Inferior parietal cortex (tissue), 1 donor: Measurements from ENCODE around the gene CARMIL1.
A peak's percentile ranks its signal among the peaks of the same experiment; 100 is the strongest.
"Not testable (repeated sequence)": the region's sequence is repeated elsewhere in the genome, so short reads cannot be mapped to it uniquely, and the experiment has no call there.

Source experiments
- DNase-seq: peaks from one replicate; pipeline ENCODE4 v3.0.0-alpha.2; 2016; ENCODE audit errors: extremely low spot score

The CARMIL1 gene

DNA sequence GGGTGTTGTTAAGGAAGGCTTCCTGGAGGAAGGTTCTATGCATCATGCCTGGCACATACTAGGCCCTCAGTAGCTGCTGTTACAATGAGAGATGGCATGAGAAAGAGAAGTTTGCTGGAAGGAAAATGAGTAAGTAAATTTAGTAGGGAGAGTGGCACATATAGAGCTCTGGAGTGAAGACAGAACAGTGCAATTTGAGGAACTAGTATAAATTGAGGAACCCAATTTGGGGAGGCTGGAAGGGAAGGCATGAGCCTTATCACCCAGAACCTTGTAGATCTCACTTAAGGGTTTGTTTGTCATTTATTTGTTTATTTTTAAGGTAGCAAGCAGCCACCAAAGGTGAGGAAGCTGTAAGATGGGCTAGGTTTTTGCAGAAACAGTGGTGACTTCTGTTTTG is 285.8 kb downstream of the CARMIL1 start:
- DNase-seq, result no peak

GRCh38 chr6:25570578-25570977 is 291.4 kb downstream of the CARMIL1 start:
- DNase-seq, result no peak

GRCh38 chr6:25576919-25577318 is 297.7 kb downstream of the CARMIL1 start:
- DNase-seq, result peak; percentile 67

GRCh38 chr6:25578538-25578937 is 299.4 kb downstream of the CARMIL1 start:
- DNase-seq, result no peak

DNA sequence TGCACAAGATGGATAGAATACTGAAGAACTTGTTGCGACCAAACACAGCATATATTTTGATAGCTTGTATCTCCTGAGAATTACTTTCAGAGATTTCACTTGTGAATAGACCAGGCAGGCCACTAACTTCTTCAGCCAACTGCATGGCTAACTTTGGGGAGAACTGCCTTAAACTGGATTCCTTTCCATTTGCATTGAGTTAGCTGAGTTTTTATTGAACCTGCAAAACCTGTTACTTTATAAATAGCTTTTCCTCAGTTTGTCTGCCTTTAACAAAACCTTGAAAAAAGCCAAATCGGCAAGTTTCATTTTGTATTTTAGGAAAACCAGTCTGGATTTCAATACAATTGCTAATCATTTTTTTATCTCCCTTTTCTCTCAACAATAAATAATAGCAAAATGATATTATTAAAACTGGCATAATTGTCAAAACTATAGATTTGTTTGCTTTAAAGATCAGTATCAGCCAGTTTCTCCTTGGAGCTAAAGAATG is 300.3 kb downstream of the CARMIL1 start:
- no peak for DNase-seq

DNA sequence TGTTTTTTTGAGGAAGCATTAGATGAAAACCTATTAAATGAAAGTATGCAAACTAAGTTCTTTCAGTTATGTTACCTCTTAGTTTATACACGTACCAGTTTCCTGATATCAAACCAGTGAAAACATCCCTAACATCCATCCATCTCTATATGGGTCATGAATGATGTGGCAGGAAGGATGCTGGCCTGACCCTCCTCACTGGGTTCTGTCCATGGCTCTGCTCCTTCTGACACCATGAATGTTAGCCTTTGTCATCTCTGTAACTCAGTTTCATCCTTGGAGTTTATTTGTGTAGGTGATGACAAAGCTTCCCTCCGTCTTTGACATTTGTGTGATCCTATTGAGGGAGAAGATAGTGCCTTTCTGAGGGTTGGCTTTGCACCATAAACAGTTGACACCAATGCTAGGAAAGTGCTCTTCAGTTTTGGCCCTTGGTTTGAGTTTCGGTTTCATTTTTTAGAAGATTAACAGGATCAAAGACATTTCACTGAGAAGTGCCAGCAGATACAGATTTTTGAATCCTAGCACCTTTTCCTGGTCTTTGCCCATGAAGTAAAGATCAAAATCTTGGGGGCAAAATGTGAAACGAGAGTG is 300.8 kb downstream of the CARMIL1 start:
- no peak for DNase-seq

GRCh38 chr6:25582101-25582500 is 302.9 kb downstream of the CARMIL1 start:
- DNase-seq, result no peak

GRCh38 chr6:25583099-25583498 is 303.9 kb downstream of the CARMIL1 start:
- DNase-seq, result no peak

GRCh38 chr6:25583906-25584305 is 304.7 kb downstream of the CARMIL1 start:
- no peak for DNase-seq

DNA sequence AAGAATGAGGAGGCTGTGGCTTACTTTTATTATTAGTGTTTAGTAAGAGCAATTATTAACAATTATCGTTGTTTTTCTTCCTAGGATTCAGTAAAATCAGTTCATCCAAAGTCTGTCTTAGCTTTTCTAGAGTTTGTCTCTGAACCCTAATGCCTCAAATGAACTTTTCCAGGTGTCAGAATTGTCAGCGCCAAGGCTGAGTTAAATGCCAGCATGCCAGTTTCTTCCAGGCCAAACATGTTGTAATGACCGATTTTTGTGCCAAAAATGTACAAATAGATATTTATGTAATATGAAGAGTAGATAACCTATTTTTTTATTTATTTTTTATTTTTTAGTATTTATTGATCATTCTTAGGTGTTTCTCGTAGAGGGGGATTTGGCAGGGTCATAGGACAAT is 306.1 kb downstream of the CARMIL1 start:
- no peak for DNase-seq

DNA sequence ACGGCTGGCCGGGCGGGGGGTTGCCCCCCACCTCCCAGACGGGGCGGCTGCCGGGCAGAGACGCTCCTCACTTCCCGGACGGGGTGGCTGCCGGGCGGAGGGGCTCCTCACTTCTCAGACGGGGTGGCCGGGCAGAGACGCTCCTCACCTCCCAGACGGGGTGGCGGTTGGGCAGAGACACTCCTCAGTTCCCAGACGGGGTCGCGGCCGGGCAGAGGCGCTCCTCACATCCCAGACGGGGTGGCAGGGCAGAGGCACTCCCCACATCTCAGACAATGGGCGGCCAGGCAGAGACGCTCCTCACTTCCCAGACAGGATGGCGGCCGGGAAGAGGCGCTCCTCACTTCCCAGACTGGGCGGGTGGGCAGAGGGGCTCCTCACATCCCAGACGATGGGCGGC is 306.9 kb downstream of the CARMIL1 start:
- not testable (repeated sequence) for DNase-seq

GRCh38 chr6:25586927-25587326 is 307.8 kb downstream of the CARMIL1 start:
- DNase-seq, result no peak

DNA sequence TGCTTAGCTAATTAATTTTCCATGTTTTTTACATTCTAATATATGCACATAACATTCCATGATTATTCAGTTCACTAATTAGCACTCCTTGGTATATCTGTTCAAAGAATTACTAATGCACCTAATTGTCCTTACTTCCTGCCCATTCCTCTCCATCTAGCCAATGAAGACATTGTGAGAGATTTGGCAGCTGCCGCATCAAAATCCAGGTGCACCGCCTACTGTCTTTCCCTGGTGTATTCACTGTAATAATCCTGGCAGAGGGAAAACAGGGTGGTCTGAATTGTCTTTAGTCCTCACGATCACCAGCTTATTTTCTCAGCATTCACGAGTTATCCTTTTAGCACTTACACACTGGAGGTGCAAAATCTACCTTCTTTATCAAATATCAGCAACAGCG is 311.8 kb downstream of the CARMIL1 start:
- DNase-seq, result no peak

- DNase-seq, result no peak
Observed at GRCh38 chr6:25596928-25597818, 318.0 kb downstream of the CARMIL1 start.

GRCh38 chr6:25599516-25600085 is 320.4 kb downstream of the CARMIL1 start:
- DNase-seq, result no peak

DNA sequence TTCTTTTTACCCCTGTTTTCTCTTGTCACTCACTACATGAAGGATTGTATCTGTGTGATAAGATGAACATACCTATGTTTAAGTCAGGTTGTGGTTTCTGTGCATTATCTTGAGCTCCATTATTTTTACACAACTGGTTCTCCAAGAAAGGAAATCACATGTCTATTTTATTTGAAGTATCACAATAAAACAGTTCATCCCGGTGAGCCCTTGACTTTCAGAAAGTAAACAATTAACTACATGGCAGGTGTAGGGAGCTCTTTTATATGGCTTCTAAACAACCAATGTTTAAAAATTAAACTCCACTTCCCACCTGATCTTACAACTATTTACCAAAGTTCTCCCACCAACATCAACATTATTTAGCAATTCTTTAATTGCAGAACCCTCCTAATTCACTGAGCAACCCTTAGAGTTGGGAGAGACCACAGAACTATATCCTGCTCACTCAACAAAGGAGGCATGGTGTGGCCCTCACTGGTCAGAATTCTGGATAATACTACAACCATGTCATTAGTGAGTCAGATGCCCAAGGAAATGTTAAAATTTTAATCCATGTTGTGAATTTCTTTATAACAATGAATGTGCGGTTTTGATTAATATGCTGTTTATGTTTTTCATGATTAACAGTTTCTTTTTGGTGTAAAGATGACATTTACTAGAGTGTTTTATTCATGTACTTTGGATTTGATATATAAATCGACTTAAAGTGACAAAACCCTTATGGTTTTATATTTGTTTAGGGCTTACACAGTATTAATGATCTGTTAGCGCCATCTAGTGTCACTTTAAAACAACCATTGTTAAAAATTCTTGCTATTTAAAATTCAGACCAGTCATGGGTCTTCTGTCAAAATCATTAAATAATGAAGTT is 322.9 kb downstream of the CARMIL1 start:
- DNase-seq, result peak; percentile 78

GRCh38 chr6:25602674-25602982 is 323.5 kb downstream of the CARMIL1 start:
- no peak for DNase-seq

DNA sequence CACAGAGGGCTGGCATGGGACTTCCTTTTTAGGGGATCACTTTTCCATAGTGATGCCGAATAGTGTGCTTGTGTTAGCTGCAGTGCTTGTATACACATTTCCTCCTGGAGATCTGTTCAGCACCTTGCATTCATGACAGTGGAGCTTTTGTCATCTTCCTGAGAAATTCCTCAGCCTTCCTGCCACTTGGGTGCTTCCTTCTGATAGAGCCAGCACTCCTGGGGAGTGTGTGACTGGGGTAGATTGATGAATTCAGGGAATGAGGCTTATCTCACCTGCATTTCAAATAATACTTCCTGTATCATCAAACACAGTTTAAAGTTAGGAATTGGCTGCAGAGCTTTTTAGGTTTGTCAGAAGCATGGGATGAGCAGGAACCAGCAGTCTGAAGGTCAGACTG is 324.1 kb downstream of the CARMIL1 start:
- DNase-seq, result no peak

- DNase-seq, result no peak
Observed at GRCh38 chr6:25606151-25606550, 327.0 kb downstream of the CARMIL1 start.

GRCh38 chr6:25608558-25609174 is 329.5 kb downstream of the CARMIL1 start:
- DNase-seq, result peak; percentile 15

GRCh38 chr6:25612666-25613065 is 333.5 kb downstream of the CARMIL1 start:
- no peak for DNase-seq

DNA sequence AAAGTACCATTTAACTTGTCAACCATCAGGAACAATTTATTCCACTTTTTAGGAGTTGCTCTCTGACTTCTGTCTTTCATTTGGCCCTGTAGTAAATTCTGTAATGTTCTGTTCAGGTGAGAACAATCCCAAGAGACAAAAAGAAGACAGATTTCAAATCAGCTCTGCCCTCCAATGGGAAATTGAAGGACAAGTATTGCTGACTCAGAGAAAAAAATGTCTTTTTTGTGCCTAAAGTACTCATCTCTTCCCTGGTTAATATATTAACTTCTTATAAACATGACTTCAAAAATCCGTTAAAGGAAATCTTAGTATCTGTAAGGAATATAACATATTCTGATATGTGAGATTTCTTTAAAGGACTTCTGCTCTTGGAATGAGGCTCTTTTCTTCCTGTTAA is 334.2 kb downstream of the CARMIL1 start:
- no peak for DNase-seq
